LNCAP (cell line): ENCODE measurements around the gene DIPK1B.

Experiments used
- CTCF ChIP-seq: fragments of 450-650 bp; IDR thresholded peaks from 2 replicates; pipeline ENCODE4 v1.5.1; 2017; ENCODE audit warnings: mild to moderate bottlenecking

The DIPK1B gene

GRCh38 chr9:136712690-136713544 lies 545 bp downstream of the DIPK1B start:
- TF ChIP-seq CTCF: no peak

DNA sequence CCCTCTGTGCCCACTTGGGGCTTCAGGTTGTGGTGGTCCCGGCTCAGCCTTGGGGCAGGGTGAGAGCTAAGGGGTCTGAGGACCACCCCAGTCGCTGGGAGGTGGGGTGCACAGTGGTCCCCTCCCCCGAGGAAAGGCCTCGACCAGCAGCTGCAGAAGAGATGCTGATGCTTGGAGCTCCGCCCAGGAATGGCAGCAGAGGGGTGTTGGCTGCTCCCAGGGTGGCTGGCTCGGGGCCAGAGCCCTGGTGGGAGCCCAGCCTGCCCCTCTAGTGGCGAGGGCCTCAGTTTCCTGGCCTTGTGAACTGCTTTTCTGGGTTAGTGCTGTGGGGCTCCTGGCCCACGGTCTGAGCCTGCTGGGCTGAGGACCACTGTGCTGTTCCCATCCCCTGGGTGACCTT lies 1.2 kb downstream of the DIPK1B start:
- no peak for TF ChIP-seq CTCF

- no peak for TF ChIP-seq CTCF
Measured at GRCh38 chr9:136714096-136714892, 1.9 kb downstream of the DIPK1B start.

DNA sequence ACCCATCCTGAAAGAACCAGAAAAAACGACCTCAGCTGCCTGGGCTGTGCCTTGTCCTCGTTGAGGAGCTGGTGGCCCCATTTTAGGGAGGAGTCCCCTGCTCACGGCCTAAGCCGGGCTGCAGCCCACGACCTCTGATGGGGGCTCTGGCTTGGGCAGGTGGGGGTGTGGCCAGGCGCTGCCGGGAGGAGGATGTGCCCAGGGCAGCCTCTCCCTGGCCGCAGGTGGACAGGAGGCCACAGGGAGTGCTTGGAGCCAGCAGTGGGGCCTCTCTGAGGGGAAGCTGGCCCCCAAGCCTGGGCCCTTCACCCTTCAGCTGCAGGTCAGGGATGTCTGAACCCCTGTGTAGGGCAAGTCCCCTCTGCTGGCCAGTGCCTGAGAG lies 2.5 kb downstream of the DIPK1B start:
- no peak for TF ChIP-seq CTCF

GRCh38 chr9:136717399-136717798 lies 5.0 kb downstream of the DIPK1B start:
- TF ChIP-seq CTCF: no peak

DNA sequence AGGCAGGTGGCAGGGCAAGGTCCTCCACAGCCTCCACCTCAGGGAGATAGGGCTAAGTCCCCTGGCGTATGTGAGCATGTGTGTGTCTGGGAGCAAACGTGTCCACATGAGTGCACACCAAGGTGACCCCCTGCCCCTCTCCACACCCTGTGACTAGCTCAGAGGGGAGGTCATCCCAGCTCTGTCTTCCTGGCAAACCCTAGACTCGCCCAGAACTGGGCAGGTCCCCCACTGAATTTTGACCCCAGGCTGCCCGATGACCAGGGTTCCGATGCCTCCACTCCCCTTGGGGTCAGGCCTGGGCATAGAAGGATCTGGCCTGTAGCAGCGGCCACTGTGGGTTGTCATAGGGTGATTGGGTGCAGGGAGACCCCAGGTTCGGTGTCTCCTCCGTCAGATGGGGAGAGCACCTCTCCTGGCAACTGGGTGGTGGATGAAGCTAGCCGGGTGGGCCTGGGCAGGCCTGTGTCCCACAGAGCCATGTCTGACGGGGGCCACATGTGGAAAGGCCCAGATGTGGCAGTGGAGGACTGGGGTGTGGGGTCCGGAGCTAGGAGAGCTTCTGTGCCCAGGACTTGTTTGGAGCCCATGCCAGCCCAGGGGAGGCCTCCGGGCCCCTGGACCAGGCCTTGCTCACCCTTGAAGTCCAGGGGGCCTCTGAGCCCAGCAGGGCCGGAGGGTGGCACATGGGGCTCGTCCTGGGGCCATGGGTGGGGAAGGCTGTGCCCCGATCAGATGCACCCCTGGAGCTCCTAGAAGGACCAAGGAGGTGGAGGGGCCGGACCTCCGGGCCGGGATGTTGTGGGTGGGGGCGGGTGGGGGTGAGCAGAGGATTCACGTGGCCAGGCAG lies 6.2 kb downstream of the DIPK1B start:
- TF ChIP-seq CTCF: no peak

- TF ChIP-seq CTCF: no peak
Measured at GRCh38 chr9:136719195-136719880, 7.0 kb downstream of the DIPK1B start.
